HEK293 (cell line): ENCODE results near the gene AATK.
A peak's percentile ranks its signal among the peaks of the same experiment; 100 is the strongest.

Experiments used
- CTCF ChIA-PET: fragments of 350-600 bp; formaldehyde crosslinking; extraction: SDS; loops from one replicate; lab custom pipeline; 2021; ENCODE audit warnings: antibody characterized with exemption; lab: Yijun Ruan, JAX
- POLR2A ChIA-PET: fragments of 300-600 bp; formaldehyde crosslinking; extraction: SDS; loops from one replicate; lab custom pipeline; 2020; ENCODE audit warnings: antibody characterized with exemption, inconsistent platforms; lab: Yijun Ruan, JAX
- H3K27ac ChIP-seq: fragments of 200-500 bp; sonication (Bioruptor generic); 2 replicates; pipeline ENCODE4 v1.5.1; 2014; ENCODE audit warnings: low read depth, low read length, control low read depth, inconsistent platforms; ENCODE audit errors: extremely low read depth
- H3K36me3 ChIP-seq, 2 experiments: fragments of 200-500 bp in 1 of 2; sonication (Bioruptor generic) in 1 of 2; 1 replicate in 1 of 2; 2 replicates in 1 of 2; pipeline ENCODE4 v1.5.1; 2014 to 2017; ENCODE audit warnings: inconsistent platforms in 2 of 2, low read length in 2 of 2; ENCODE audit not compliant: control insufficient read depth in 2 of 2, insufficient read depth in 1 of 2
- H3K4me1 ChIP-seq: fragments of 200-500 bp; sonication (Bioruptor generic); 2 replicates; pipeline ENCODE4 v1.5.1; 2014; ENCODE audit warnings: mild to moderate bottlenecking, low read length, inconsistent platforms; ENCODE audit not compliant: control insufficient read depth, insufficient read depth
- H3K4me3 ChIP-seq: 2 replicates; pipeline ENCODE4 v1.5.1; 2011; ENCODE audit warnings: low read depth, mild to moderate bottlenecking, control low read depth, low read length, moderate library complexity
- H3K9me3 ChIP-seq: fragments of 200-500 bp; sonication (Bioruptor generic); 2 replicates; pipeline ENCODE4 v1.5.1; 2014; ENCODE audit warnings: low read depth, low read length, inconsistent platforms; ENCODE audit not compliant: control insufficient read depth, insufficient read depth
- HOXC10 ChIP-seq: sonication (generic); formaldehyde crosslinking; IDR thresholded peaks from 2 replicates; pipeline ENCODE4 v1.8.1; 2023; ENCODE audit warnings: mild to moderate bottlenecking, missing genetic modification reagents
- KLF10 ChIP-seq: fragments of 450-650 bp; IDR thresholded peaks from 2 replicates; pipeline ENCODE4 v1.5.1; 2018; ENCODE audit warnings: missing biosample characterization, mild to moderate bottlenecking, missing genetic modification characterization
- OSR2 ChIP-seq: fragments of 450-650 bp; formaldehyde crosslinking; IDR thresholded peaks from 2 replicates; pipeline ENCODE4 v1.5.1; 2016; ENCODE audit warnings: missing biosample characterization, missing genetic modification characterization
- SP7 ChIP-seq: fragments of 450-650 bp; formaldehyde crosslinking; IDR thresholded peaks from 2 replicates; pipeline ENCODE4 v1.5.1; 2016; ENCODE audit warnings: missing biosample characterization, missing genetic modification characterization
- TSHZ1 ChIP-seq: fragments of 450-650 bp; formaldehyde crosslinking; IDR thresholded peaks from 2 replicates; pipeline ENCODE4 v1.5.1; 2016; ENCODE audit warnings: missing biosample characterization, missing genetic modification characterization, borderline replicate concordance
- ZBTB1 ChIP-seq: fragments of 450-650 bp; formaldehyde crosslinking; IDR thresholded peaks from 2 replicates; pipeline ENCODE4 v1.5.1; 2016; ENCODE audit warnings: missing biosample characterization, missing genetic modification characterization
- ZNF10 ChIP-seq: fragments of 450-650 bp; formaldehyde crosslinking; IDR thresholded peaks from 2 replicates; pipeline ENCODE4 v1.5.1; 2017; ENCODE audit warnings: missing biosample characterization, missing genetic modification characterization
- ZNF114 ChIP-seq: fragments of 450-650 bp; formaldehyde crosslinking; IDR thresholded peaks from 2 replicates; pipeline ENCODE4 v1.5.0; 2017; ENCODE audit warnings: missing biosample characterization, missing genetic modification characterization
- ZNF132 ChIP-seq: fragments of 450-650 bp; formaldehyde crosslinking; IDR thresholded peaks from 2 replicates; pipeline ENCODE4 v1.5.1; 2017; ENCODE audit warnings: missing biosample characterization, missing genetic modification characterization, borderline replicate concordance
- ZNF354C ChIP-seq: fragments of 450-650 bp; formaldehyde crosslinking; IDR thresholded peaks from 2 replicates; pipeline ENCODE4 v1.5.1; 2016; ENCODE audit warnings: missing biosample characterization, missing genetic modification characterization, low read depth, borderline replicate concordance
- ZNF391 ChIP-seq: fragments of 450-650 bp; formaldehyde crosslinking; IDR thresholded peaks from 2 replicates; pipeline ENCODE4 v1.5.1; 2016; ENCODE audit warnings: low read depth, missing biosample characterization, missing genetic modification characterization, borderline replicate concordance
- ZNF426 ChIP-seq: fragments of 450-650 bp; formaldehyde crosslinking; IDR thresholded peaks from 2 replicates; pipeline ENCODE4 v1.5.1; 2017; ENCODE audit warnings: missing biosample characterization, missing genetic modification characterization, mild to moderate bottlenecking, inconsistent platforms, moderate library complexity
- ZNF521 ChIP-seq: fragments of 450-650 bp; formaldehyde crosslinking; IDR thresholded peaks from 2 replicates; pipeline ENCODE4 v1.5.1; 2017; ENCODE audit warnings: missing biosample characterization, mild to moderate bottlenecking, missing genetic modification characterization
- ZNF530 ChIP-seq: fragments of 450-650 bp; formaldehyde crosslinking; IDR thresholded peaks from 2 replicates; pipeline ENCODE4 v1.5.1; 2016; ENCODE audit warnings: low read depth, missing biosample characterization, missing genetic modification characterization
- ZNF621 ChIP-seq: fragments of 450-650 bp; formaldehyde crosslinking; IDR thresholded peaks from 2 replicates; pipeline ENCODE4 v1.5.1; 2017; ENCODE audit warnings: missing biosample characterization, missing genetic modification characterization
- ZNF664 ChIP-seq: fragments of 450-650 bp; formaldehyde crosslinking; IDR thresholded peaks from 2 replicates; pipeline ENCODE4 v1.5.1; 2016; ENCODE audit warnings: missing biosample characterization, missing genetic modification characterization
- ZNF707 ChIP-seq: fragments of 450-650 bp; formaldehyde crosslinking; IDR thresholded peaks from 2 replicates; pipeline ENCODE4 v1.5.1; 2016; ENCODE audit warnings: missing biosample characterization, missing genetic modification characterization
- ZNF768 ChIP-seq: fragments of 450-650 bp; formaldehyde crosslinking; IDR thresholded peaks from 2 replicates; pipeline ENCODE4 v1.5.1; 2018; ENCODE audit warnings: missing biosample characterization, mild to moderate bottlenecking, missing genetic modification characterization
- TF ChIP-seq, protein P1 (sequence below): fragments of 450-650 bp; formaldehyde crosslinking; IDR thresholded peaks from 2 replicates; pipeline ENCODE4 v1.5.1; 2017; ENCODE audit warnings: missing biosample characterization, missing genetic modification characterization

The AATK gene

DNA sequence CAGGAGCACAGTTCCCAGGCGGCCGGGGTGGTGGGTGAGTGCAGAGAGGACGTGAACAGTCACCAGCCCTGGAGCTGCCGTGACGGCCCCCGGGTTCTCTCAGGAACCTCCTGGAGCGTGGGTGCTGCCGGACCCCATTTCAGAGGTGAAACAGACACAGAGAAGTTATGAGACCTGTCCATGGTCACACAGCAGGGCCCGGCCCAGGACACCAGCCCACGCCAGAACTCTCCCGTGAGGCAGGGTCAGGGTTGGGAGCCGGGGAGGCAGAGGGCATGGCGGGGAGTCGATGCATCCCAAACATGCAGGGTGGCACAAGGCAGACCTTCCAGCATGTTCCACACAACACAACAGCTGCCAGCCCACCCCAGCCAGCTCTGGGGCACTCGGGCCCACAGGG is 4.5 kb downstream of the AATK start:
- POLR2A ChIA-PET: no interaction called here
- TF ChIP-seq ZNF707 (no peak), TSHZ1 (tag by site-specific recombination) (no peak), ZNF768 (0 out of 2 replicates have a peak, but pooled peaks have one; percentile 44)
- no peak overlapping the region for H3K27ac ChIP-seq
- H3K4me1 ChIP-seq: peaks cover 2% of the 10 kb centered on the region; the same call in 1 of the 2 replicates
- H3K4me3 ChIP-seq: no peak overlapping the region
- no peaks in the 10 kb centered on the region for H3K9me3 ChIP-seq
- no peaks in the 10 kb centered on the region for H3K36me3 ChIP-seq
- CTCF ChIA-PET: no interaction called here

DNA sequence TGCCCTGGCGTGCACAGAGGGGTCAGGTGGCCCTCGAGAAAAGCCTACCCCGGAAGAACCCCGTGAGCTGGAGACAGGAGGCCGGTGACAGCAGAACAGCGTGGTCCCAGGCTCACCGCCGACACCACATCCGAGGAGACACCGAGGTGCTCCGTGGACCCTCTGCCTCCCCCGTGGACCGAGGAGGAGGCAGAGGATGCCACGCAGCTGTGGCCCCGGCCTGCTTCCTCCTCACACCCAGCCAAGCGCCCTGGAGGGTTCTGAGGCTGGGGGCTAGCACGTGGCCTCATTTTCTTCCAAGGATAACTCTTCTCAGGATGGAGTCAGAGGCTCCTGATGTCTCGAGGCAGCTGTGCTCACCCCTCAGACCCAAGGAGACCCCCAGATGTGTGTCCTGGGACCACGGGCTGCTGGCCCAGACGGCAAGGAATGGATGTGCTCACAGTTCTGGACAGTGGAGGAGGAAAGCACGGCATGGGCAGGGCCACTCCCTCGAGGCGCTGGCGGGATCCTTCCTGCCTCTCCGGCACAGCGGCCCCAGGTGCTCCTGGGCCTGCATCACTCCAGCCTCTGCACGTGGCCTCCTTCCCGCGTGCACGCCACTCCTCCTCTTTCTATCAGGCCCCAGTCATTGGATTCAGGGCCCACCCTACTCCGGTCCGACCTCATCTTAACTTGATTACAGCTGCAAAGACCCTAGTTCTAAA is 5.1 kb downstream of the AATK start:
- Histone ChIP-seq H3K36me3 (no peaks in the 10 kb centered on the region), H3K4me1 (peaks cover 2% of the 10 kb centered on the region; the same call in 1 of the 2 replicates), H3K4me3 (no peak overlapping the region), H3K9me3 (no peaks in the 10 kb centered on the region), H3K27ac (0 out of 2 replicates have a peak overlapping the region, but pooled peaks have one; percentile 24)
- ChIA-PET CTCF (no interaction called here), POLR2A (no interaction called here)
- TF ChIP-seq, protein P1, sequence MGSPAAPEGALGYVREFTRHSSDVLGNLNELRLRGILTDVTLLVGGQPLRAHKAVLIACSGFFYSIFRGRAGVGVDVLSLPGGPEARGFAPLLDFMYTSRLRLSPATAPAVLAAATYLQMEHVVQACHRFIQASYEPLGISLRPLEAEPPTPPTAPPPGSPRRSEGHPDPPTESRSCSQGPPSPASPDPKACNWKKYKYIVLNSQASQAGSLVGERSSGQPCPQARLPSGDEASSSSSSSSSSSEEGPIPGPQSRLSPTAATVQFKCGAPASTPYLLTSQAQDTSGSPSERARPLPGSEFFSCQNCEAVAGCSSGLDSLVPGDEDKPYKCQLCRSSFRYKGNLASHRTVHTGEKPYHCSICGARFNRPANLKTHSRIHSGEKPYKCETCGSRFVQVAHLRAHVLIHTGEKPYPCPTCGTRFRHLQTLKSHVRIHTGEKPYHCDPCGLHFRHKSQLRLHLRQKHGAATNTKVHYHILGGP (tag by site-specific recombination): no peak
- TF ChIP-seq ZNF354C (tag by site-specific recombination) (no peak), SP7 (tag by site-specific recombination) (no peak), HOXC10 (CRISPR knock-in tag) (no peak), ZNF391 (tag by site-specific recombination) (no peak), ZBTB1 (tag by site-specific recombination) (no peak), OSR2 (tag by site-specific recombination) (no peak), ZNF10 (tag by site-specific recombination) (no peak), ZNF621 (no peak), KLF10 (tag by site-specific recombination) (no peak), ZNF132 (tag by site-specific recombination) (no peak), ZNF664 (no peak), ZNF426 (tag by site-specific recombination) (no peak), ZNF114 (tag by site-specific recombination) (no peak), ZNF521 (tag by site-specific recombination) (no peak), ZNF530 (tag by site-specific recombination) (no peak)
